ENCODE results near the gene DGKE.

DNA sequence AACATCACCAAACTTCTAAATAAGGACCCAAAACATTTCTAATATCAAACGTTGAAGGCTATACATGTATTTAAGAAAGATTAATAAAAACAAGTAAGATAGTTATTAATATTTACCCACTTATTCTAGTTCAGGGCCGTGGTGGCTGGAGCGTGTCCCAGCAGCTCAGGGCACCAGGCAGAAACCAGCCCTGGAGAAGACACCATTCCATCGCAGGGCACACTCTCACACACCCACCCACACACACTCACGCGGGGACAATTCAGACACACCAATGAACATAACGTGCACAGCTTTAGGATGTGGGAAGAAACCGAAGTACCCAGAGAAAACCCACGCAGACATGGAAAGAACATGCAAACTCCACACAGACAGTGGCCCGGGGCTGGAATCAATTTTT, 13.7 kb upstream of the DGKE start:
- TF ChIP-seq, protein P1, sequence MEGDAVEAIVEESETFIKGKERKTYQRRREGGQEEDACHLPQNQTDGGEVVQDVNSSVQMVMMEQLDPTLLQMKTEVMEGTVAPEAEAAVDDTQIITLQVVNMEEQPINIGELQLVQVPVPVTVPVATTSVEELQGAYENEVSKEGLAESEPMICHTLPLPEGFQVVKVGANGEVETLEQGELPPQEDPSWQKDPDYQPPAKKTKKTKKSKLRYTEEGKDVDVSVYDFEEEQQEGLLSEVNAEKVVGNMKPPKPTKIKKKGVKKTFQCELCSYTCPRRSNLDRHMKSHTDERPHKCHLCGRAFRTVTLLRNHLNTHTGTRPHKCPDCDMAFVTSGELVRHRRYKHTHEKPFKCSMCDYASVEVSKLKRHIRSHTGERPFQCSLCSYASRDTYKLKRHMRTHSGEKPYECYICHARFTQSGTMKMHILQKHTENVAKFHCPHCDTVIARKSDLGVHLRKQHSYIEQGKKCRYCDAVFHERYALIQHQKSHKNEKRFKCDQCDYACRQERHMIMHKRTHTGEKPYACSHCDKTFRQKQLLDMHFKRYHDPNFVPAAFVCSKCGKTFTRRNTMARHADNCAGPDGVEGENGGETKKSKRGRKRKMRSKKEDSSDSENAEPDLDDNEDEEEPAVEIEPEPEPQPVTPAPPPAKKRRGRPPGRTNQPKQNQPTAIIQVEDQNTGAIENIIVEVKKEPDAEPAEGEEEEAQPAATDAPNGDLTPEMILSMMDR (IDR thresholded peaks at IDR 0.05; ENCODE audit: poor library complexity): no peak
- TF ChIP-seq EZH2 (IDR thresholded peaks at IDR 0.05; ENCODE audit: borderline replicate concordance): no peak
- TF ChIP-seq EZH2phosphoT487 (IDR thresholded peaks at IDR 0.05; ENCODE audit: low read depth, severe bottlenecking, unreplicated experiment): no peak
